HG03342 (cell line): ENCODE data around the gene PLK5.
"Not testable (repeated sequence)": the region's sequence is repeated elsewhere in the genome, so short reads cannot be mapped to it uniquely, and the experiment has no call there.

ENCODE experiments used
- ATAC-seq: cut with Tn5 transposase; IDR thresholded peaks from one replicate; pipeline ENCODE4 v1.9.1; 2021; ENCODE audit warnings: mild to moderate bottlenecking, moderate library complexity; ENCODE audit not compliant: unreplicated experiment

PLK5 gene

GRCh38 chr19:1524972-1525325, 1.1 kb downstream of the PLK5 start:
- ATAC-seq, result no peak

GRCh38 chr19:1525343-1525742, 1.5 kb downstream of the PLK5 start:
- ATAC-seq, result no peak

- no peak for ATAC-seq
Measured at GRCh38 chr19:1526066-1526778, 2.3 kb downstream of the PLK5 start.

GRCh38 chr19:1526979-1527649, 3.2 kb downstream of the PLK5 start:
- no peak for ATAC-seq

GRCh38 chr19:1527650-1528309, 3.9 kb downstream of the PLK5 start:
- no peak for ATAC-seq

- ATAC-seq, result no peak
Measured at GRCh38 chr19:1528596-1529429, 4.9 kb downstream of the PLK5 start.

- no peak for ATAC-seq
Measured at GRCh38 chr19:1529430-1529816, 5.5 kb downstream of the PLK5 start.

GRCh38 chr19:1530856-1531255, 7.0 kb downstream of the PLK5 start:
- ATAC-seq, result not testable (repeated sequence)

GRCh38 chr19:1531587-1531986, 7.7 kb downstream of the PLK5 start:
- ATAC-seq, result no peak

- ATAC-seq, result no peak
Measured at GRCh38 chr19:1532003-1532402, 8.1 kb downstream of the PLK5 start.

- ATAC-seq, result no peak
Measured at GRCh38 chr19:1533510-1534150, 9.8 kb downstream of the PLK5 start.

- no peak for ATAC-seq
Measured at GRCh38 chr19:1534972-1535371, 11.1 kb downstream of the PLK5 start.

GRCh38 chr19:1535699-1536098, 11.8 kb downstream of the PLK5 start:
- ATAC-seq, result not testable (repeated sequence)

GRCh38 chr19:1538978-1539377, 15.1 kb downstream of the PLK5 start:
- ATAC-seq, result no peak

GRCh38 chr19:1539749-1540148, 15.9 kb downstream of the PLK5 start:
- ATAC-seq, result not testable (repeated sequence)

GRCh38 chr19:1540365-1540925, 16.6 kb downstream of the PLK5 start:
- no peak for ATAC-seq

GRCh38 chr19:1549332-1549945, 25.6 kb downstream of the PLK5 start:
- ATAC-seq, result no peak

GRCh38 chr19:1551068-1552040, 27.5 kb downstream of the PLK5 start:
- ATAC-seq, result no peak

GRCh38 chr19:1553415-1553814, 29.5 kb downstream of the PLK5 start:
- no peak for ATAC-seq
